HG02885 (cell line): ENCODE results near the gene RARB.

ENCODE experiments used
- ATAC-seq: cut with Tn5 transposase; IDR thresholded peaks from one replicate; pipeline ENCODE4 v1.9.1; 2021; ENCODE audit warnings: mild to moderate bottlenecking; ENCODE audit not compliant: unreplicated experiment, poor library complexity

The RARB gene

DNA sequence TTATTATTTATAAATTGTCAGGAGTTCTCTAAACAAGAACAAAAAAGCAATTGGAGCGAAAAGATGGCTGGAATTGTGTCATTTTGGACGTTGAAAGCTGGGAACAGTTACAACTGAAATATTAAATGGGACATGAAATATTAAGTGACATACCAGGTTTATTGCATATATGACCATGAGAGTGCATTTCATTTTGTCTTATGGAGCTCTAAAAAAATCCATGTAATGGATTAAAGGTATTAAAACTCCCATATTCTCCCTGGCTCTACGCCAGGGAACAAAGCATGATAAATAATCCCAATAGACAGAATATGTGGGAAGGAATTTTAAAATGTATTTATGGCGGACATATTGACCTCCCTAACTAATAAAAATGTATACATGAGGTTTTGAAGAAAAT is 17.7 kb downstream of the RARB start:
- ATAC-seq: no peak

DNA sequence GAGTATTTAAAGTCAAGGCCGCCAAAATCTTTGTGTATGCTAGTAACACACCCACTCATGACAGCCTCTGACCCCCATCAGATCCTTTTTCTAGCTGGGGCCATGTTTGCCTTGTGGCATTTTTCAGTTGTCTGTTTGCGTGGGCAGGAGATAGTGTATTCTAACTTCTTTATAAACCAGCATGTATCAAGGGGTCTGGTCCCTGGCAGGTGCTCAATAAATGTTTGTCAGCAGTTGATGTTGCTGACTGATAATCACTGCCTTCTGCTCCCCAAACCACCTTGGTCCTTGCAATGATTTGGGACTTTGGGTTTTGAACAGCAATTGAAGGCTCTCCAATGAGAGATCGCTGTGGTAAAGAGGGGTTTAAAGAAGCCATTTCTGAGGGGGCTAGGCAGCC is 19.2 kb downstream of the RARB start:
- no peak for ATAC-seq

DNA sequence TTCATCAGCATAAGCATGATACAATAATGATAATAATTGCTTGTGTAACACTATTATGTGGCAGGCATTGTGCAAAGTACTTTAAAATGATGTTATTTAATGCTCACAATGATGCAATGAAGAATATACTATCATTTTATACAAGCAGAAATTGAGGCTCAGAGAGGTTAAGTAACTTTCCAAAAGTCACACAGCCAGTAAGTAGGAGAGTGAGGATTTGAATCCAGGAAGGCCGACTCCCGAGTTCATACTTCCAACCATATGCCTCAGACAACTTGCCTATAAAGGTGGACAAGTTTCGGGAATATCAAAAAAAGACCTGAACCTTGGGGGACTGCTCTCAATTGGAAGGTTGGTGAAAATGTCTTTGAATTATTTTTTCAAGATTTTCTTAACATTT is 19.9 kb downstream of the RARB start:
- no peak for ATAC-seq

DNA sequence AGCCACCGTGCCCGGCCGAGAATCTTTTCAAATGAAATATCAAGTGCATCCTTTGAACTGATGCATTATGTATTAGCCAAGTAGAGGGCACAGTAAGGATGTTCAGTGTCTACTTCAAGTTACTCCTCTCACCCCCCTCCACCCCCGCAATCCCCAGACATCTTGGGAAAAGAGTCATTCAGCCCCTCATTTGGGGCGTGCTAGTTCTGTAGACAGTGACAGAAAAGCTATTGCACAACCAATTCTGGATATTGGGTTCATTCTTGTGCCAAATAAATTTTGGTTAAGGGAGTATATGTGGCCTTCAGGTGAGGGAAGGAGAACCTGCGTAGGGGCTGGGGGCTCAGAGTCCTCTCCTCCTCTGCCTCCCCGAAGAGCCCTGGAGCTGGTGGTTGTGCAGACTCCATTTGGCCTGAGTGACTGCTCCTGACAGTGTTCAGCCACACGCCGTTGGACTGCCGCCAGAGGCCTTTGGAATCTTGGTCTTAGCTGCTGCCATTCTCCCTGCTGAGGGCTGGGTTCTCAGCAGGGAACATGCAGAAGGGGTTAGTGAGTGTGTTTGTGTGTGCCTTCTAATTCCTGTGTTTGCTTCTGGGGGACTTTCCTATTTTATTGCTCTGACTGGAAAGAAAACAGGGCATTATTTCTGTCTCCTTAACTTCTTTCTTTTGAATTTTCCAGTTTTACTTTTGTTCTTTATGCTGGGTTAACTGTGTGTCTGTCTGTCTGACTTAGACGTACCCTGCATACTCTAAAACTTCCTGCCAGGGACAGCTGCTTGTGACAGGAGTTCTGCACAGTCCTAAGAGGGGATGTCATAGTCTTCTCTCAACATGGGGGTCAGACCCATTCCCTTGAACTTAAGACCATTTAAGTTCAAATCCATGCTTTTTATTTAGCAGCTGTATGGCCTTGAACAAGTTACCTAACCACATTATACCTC is 21.0 kb downstream of the RARB start:
- ATAC-seq: no peak

DNA sequence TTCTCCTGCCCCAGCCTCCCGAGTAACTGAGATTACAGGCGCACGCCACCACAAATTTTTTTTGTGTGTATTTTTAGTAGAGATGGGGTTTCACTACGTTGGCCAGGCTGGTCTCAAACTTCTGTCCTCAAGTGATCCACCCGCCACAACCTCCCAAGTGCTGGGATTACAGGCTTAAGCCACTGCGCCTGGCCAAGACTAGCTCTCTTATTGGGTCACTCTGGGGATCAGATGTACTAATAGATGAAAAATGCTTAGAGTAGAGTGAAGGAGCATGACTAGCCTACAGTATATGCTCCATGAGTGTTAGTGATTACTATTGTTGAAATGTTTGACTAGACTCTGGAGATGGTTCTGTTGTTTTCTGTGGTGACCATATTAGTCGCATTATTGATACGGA is 21.8 kb downstream of the RARB start:
- no peak for ATAC-seq

DNA sequence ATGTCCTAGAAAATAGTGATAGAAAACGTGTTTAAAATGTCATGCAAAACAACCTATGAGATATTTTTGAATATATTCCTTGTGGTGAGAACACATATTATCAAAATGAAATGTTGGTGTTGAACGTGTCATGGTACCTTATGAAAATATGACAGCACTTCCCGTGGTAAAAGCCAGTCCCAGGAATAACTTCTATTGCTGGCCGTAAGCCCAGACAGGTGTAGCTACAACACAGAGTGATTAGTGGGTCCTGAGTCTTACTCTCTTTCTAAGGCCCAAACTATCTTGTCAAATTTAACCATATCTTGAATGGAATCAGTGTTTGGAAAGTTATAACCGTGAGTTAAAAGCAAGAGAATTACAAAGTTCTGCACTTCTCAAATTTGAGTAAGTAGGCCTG is 24.1 kb downstream of the RARB start:
- ATAC-seq: no peak

DNA sequence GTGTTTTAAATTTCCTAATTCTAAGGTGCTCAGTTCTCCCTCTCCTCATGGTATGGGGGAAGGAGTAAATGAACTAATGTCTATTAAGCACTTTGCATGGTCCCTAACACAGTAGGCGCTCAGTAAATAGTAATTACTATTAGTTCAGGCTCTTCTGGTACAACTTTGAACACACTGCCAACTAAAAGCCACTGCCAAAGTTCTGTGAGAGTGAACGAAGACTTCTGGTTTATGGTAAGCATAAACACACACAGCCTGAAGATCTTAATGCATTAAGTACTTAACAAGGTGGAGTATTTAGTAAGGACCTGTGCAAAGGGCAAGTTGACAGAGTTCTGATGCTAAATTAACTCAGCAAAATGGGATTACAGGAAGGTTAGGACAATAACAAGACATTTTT is 24.7 kb downstream of the RARB start:
- no peak for ATAC-seq

DNA sequence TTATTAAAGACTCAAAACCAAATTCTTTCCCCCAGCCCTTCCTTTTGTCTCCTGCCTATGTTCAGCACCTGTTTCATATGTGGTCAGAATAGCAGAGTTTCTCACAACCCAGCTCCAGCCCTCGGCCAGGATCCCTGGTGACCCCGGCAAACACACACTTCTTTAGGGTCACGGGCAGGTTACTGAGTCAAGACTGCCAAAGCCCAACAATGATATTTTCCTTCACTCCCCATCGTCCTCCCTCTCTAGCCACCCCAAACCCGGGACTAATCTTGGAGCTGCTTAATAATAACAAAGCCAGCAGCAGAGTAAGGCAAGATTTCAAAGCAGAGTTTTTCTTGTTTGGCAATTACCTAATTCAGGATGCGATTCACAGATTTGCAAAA is 25.5 kb downstream of the RARB start:
- ATAC-seq: no peak

DNA sequence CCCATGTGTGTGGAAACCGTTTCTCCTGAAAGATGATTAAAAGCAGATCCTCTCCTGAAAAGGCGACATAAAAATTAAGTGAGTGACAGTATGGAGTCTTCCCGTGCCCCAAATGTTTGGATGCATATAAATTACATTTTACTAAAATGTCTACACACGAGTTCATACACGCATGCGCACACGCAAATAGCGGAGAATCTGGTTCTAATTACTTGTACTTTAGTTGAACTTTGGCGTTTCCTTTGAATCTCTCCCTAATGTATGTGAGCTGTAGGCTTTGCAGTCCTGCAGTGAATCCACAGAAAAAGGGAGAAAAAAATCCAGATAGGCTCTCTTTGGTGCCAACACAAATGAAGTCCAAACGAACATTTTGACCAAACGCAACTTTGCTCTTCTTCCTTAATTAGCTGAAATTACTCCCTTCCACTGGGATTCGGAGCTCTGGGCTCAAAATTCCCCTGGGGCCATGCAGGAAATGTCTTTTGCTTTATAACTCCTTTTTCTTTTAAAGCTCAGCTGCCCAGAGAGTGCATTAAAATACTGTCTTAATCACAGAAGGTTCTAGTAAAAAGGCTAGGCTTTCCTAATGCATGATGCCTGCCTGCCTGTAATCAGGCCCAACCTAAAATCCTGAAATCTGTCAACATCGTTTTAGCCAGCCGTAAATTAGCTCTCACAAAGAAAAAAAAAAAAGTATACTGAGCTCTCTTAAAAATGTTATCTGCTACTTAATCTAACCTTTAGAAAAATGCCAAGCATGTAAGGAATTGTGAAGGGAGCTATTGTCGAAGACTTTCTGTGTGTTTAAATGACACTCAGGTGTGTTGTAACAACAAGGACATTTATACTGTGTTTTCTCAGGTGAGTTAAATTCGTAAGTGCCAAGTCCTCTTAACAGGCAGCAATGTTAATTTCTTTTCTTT is 26.2 kb downstream of the RARB start:
- no peak for ATAC-seq

DNA sequence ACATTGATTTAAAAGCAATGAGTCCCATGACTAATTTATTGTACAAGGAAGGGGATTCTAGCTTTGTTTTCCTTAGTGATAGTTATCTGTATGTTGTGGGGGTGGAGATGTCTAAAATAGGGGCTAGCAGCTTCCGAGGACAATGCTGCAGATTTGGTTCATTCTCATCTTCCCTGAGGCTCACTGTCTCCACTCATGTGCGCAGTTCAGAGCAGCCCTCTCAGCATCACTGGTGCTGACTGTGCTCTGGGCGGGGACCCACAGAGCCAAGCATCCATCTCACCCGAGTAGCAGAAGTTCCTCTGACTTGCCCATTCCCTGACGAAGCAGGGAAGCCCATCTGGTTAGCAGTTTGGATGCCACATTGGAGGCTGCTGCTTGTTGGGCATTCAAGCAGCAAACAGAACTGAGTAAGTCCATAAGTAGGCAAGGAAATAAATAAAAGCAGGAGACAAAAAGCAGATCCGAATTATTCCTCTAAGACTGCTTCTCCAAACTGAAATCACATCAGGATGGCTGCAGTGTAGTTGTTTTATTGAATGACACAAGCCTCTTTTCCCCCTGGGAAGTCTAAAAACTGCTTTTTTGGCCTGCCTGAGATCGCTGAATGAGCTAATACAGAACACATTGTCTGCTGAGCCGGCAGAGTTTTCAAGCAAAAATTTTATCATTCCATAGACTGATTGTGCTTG is 27.5 kb downstream of the RARB start:
- no peak for ATAC-seq

DNA sequence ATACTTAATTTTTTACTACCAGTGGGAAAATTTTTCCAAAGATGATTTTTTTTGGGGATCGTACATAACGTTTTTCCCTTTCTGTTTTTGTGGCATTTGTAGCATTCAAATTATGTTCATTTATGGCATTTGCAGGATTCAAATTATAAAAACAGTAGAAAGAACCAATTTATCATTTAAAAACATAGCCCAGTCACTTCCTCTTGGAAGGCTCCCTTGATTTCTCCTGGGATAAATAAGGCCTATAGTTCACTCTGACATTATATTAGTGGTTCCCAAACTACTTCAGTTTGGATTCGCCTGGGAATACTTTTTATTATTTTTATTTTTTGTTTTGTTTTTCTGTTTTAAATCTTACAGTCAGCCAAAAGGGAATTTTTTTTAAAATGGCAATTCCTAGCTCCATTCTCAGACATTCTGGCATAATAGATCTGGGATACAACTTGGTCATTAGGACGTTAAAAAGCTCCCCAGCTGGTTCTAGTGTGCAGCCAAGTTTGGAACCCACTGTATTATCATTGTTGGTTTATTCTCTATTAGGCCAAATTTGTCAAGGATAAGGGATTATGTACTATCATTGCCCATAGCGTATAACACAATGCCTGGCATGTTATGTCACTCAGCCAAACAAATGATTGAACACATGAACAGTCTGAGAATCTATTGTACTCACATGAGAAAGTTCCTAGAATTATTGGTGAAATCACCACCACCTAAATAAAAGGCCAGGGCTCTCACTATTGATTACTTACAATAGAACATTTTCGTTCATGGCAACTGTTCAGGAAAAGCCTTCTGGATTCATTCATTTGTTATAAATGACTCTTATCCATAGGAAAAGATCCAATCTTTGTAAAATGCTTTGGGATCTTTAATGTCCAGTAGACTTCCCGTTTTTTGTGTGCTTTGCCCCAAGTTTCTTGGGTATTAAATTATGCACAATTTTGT is 28.9 kb downstream of the RARB start:
- no peak for ATAC-seq

DNA sequence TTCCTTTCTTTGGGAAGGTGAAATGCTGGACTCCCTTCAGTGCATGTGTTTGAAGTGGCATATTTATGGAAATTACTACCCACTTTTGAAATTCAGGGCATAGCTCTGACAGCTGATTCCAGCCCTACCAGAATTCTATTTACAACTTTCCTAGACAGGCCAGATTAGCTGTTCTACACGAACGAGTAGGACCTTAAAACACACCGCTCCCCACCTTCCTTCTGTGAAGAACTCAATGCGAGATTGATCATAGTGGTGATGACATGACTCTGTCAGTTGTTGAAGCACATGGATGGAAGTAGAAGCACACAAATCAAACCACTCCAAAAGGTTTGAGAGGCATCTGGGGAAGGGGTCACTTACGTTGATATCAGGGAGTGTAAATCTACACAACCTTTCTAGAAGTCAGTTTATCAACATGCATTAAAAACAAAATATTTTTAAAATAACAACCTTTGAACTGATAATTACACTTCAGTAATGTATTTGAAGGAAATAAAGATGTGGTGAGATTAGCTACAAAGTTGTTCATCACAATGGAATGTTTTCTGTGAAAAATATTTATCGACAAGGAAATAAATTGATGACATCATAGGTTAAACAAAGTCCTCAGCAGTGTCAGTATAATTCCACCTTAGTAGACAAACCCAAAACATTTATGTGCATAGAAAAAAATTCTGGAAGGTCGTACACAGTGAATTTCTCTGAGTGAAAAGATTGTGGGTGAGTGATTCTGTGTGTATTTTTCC is 29.8 kb downstream of the RARB start:
- no peak for ATAC-seq

DNA sequence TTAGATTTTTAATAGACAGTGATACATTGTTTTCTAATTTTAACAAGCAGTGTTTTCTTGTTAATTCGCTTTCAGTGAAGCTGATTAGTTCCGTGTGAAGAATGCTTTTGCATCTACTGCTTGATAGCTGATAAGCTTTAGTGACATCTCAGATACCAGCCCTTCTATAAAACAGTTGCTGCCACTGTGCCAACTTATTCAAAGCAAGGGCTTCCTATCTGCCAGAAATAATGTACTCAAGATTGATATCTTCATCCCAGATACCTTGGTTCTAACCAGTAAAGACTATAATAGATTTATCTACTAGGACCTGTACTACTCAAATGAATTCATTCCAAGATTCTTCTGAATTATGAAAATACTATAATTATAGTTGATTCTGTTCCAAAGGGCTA is 30.4 kb downstream of the RARB start:
- no peak for ATAC-seq

DNA sequence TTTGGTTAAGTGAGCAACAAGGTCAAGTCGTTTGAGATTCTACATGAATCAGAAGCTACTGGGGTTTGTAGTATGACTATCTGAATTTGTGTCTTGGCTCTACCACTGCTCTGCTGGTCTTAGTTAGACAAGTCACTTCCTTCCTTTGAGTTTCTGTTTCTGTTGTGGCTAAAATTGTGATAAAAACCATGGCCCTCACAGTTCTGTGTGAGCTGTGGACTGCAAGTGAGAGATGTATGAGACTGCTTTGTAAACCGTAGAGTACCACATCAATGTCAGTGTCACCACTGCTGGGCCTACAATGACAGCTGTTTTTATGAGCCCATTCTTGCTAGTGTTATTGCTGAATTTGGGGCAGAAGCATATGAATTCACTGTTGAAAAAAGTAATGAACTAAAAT is 32.7 kb downstream of the RARB start:
- peak; percentile 98 for ATAC-seq

DNA sequence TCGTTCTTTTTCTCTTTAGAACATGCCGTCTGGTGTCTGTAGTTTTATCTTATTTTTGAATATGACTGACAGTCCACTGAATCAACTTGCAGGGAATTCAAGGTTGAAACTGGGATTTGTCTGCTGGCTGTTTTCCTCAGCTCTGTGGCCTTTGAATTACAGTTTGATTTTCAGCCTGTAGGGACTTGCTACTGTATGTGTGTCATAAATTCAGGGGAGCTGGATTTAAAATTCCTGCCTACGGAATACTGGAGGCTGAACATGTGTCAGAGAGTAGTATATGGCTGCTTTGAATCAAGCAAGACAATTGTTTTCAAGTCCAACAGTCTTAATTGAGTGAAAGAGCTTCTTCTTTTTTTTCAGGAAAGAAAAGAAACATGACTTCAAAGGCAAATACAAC is 33.9 kb downstream of the RARB start:
- ATAC-seq: no peak

DNA sequence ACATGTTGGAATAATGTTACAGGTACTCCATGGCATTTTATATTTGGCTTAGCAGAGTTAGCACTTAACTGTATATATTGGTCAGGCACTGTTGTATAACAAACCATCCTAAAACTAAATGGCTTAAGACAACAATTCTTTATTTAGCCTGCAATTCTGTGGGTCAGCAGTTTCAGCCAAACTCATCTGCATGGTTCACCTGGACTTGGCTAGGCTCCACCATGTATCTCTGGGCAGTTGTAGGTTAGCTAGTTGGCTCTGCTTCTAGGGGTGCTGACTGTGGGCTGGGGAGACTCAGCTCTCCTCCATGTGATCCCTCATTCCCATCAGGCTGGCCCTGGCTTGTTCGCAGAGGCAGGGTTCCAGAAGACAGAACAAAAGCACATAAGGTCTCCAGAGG is 34.4 kb downstream of the RARB start:
- no peak for ATAC-seq

DNA sequence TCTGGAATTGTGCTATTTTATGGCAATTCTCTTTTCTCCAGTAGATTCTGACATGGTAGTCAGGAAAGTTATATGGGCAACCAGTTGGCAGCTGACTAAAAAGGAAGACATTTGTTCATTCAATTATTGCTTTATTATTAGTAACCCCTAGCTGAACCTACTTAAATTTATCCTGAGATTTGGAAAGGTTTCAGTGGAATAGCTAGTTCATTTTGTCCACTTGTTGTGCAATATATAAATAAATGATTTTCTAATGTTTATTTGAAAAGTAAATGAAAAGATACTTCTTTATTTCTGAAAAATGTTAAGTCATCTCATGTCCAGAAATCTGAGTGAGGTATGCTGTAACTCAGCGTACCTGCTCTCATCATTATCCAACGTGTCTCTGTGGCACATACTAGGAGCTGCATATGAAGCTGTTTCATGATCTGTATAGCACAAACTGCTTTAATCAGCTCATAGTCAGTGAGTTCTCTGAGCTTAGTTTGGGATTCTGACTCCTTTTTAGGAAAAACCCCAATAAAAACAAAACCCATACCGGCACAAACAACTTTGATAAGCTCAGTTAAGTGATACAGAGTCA is 35.9 kb downstream of the RARB start:
- no peak for ATAC-seq

DNA sequence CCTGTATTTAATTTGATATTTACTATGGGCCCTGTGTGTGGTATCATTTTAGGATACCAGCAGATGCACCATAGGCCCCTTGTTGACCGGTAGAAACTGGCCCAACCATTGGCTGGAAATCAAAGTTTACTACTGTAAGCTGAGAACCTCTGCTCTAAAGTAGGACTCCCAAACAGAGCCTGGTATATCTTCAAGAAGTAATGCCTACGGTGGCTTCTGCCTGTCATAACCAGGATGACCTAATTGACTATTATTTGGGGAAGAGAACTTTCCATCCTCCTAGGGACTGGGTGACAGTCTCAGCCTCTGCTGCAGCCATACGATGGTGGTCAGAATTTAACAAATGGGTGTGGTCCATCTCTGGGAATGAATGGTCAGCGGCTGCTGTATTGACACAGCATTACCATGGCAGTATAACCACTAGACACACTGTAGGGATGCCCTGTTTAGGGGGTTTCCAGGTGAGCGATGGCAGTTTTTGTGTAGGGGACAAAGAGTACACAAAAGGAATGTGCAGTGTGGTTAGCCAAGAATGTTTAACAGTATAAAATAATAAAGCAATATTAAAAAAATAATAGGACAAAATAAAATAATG is 37.3 kb downstream of the RARB start:
- no peak for ATAC-seq
